ENCODE data around the gene CFAP221. TPM values are rescaled to one million over a fixed set of nuclear protein-coding genes. Genes with fewer than 3 reads are reported as not detected.

CFAP221 gene
- total RNA-seq, 1 experiment from 2014 or later: 0.20 TPM

GRCh38 chr2:119549241-119549640, 5.0 kb downstream of the CFAP221 start:
- Mint-ChIP-seq H3K9me3 (no peaks in the 10 kb centered on the region; a peak in 1 of 5 replicates), H3K4me3 (no peak overlapping the region), H3K36me3 (ENCODE audit: insufficient read depth in 1 of 3, low read depth in 3 of 3) (no peaks in the 10 kb centered on the region), H3K27me3 (ENCODE audit: low read depth) (peaks cover 19% of the 10 kb centered on the region), H3K4me1 (peaks cover 10 to 17% of the 10 kb centered on the region in 2 experiments), H3K27ac (no peak overlapping the region)
- H2AK5ac ChIP-seq (ENCODE audit: insufficient read length, low read length): no peak overlapping the region
- H3K18ac ChIP-seq (ENCODE audit: insufficient read length, low read depth, low read length): no peak overlapping the region
- H4K5ac ChIP-seq (ENCODE audit: insufficient read length, low read depth, low read length): no peak overlapping the region
- peaks cover 7% of the 10 kb centered on the region for H3K23me2 ChIP-seq (ENCODE audit: insufficient read length, low read depth, low read length, poor library complexity, severe bottlenecking)
- no peak for TF ChIP-seq CTCF (conservative IDR thresholded peaks at IDR 0.05)
- H3K79me2 ChIP-seq (ENCODE audit: insufficient read depth, low read length): no peaks in the 10 kb centered on the region
- H3K79me1 ChIP-seq (ENCODE audit: insufficient read depth, low read depth, low read length, poor library complexity, severe bottlenecking): no peaks in the 10 kb centered on the region
- H3K4me2 ChIP-seq (ENCODE audit: insufficient read depth, insufficient read length, low read length): no peak overlapping the region
- no peak overlapping the region for H3K27ac ChIP-seq (ENCODE audit: insufficient read length, low read depth, low read length)
- H4K20me1 ChIP-seq (ENCODE audit: control insufficient read depth, insufficient read depth, insufficient read length): no peaks in the 10 kb centered on the region
- no peak overlapping the region for H4K8ac ChIP-seq (replicated peaks; ENCODE audit: insufficient read length, low read depth, low read length)
- no peak overlapping the region for H3K14ac ChIP-seq (ENCODE audit: insufficient read depth, low read length)
- no peak overlapping the region for H2BK12ac ChIP-seq (ENCODE audit: insufficient read length, low read depth, low read length)
- no peak for DNase-seq
- no CpG with 5 or more reads among the region's 1 CpG for WGBS (ENCODE audit: extremely low coverage, insufficient read length, low lambda C conversion rate)
- no peak overlapping the region for H2BK120ac ChIP-seq (ENCODE audit: low read depth, low read length, poor library complexity, severe bottlenecking)
- no peaks in the 10 kb centered on the region for H3K4me1 ChIP-seq (ENCODE audit: insufficient read depth, low read length)
- H3K9me3 ChIP-seq (ENCODE audit: control insufficient read depth, low read depth, low read length): no peaks in the 10 kb centered on the region
- no peak overlapping the region for H3K56ac ChIP-seq (ENCODE audit: insufficient read length, low read depth, low read length)
- H3K23ac ChIP-seq (ENCODE audit: insufficient read length, low read depth, low read length): no peak overlapping the region
- H3K4ac ChIP-seq (ENCODE audit: low read depth, low read length): no peak overlapping the region
- no peak overlapping the region for H2BK15ac ChIP-seq (ENCODE audit: low read depth, low read length)
- H2BK20ac ChIP-seq (ENCODE audit: low read depth, low read length, poor library complexity, severe bottlenecking): no peak overlapping the region
- H4K91ac ChIP-seq (ENCODE audit: insufficient read length, low read depth, low read length): no peak overlapping the region
- H3T11ph ChIP-seq (ENCODE audit: low read length): no peak overlapping the region
- H2AFZ ChIP-seq (ENCODE audit: low read length): no peak overlapping the region
- no peak overlapping the region for H3K9ac ChIP-seq (ENCODE audit: extremely low read depth, insufficient read length, low read length)
- H2BK5ac ChIP-seq (ENCODE audit: insufficient read length, low read length): no peak overlapping the region
- H3K27me3 ChIP-seq (ENCODE audit: insufficient read depth, low read length): no peaks in the 10 kb centered on the region; the same call in 1 of the 2 replicates

Data from H9 (cell line).